Adrenal gland (tissue), 5 donors: ENCODE measurements around the gene TJP3.

Experiments used
- POLR2A ChIP-seq, 2 donors: fragments of 450-650 bp; IDR thresholded peaks; one replicate each; pipeline ENCODE4 v1.6.1; 2017; ENCODE audit warnings: antibody characterized with exemption in 2 of 2, mild to moderate bottlenecking in 2 of 2, moderate library complexity in 1 of 2
- TF ChIP-seq, protein P1 (sequence below), 6 experiments: fragments of 450-650 bp in 4 of 6; fragments of 200-600 bp in 2 of 6; sonication (generic) in 1 of 6; IDR thresholded peaks; 1 replicate in 5 of 6; 2 replicates in 1 of 6; pipeline versions ENCODE4 v1.5.1 to v1.8.0; 2016 to 2021; ENCODE audit warnings: antibody characterized with exemption in 6 of 6, mild to moderate bottlenecking in 2 of 6, moderate library complexity in 1 of 6
- donor health status: DM: no; HTN: no; CAD: no.

DNA sequence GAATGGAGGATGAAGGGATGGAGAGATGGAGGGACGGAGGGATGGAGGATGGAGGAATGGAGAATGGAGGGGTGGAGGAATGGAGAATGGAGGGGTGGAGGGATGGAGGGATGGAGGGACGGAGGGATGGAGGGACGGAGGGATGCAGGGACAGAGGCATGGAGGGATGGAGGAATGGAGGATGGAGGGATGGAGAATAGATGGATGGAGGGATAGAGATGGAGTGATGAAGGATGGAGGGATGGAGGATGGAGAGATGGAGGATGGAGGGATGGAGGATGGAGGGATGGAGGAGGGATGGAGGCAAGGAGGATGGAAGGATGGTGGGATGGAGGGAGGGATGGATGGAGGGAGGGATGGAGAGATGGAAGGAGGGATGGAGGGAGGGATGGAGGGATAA, 30.0 kb upstream of the TJP3 start:
- TF ChIP-seq, protein P1, sequence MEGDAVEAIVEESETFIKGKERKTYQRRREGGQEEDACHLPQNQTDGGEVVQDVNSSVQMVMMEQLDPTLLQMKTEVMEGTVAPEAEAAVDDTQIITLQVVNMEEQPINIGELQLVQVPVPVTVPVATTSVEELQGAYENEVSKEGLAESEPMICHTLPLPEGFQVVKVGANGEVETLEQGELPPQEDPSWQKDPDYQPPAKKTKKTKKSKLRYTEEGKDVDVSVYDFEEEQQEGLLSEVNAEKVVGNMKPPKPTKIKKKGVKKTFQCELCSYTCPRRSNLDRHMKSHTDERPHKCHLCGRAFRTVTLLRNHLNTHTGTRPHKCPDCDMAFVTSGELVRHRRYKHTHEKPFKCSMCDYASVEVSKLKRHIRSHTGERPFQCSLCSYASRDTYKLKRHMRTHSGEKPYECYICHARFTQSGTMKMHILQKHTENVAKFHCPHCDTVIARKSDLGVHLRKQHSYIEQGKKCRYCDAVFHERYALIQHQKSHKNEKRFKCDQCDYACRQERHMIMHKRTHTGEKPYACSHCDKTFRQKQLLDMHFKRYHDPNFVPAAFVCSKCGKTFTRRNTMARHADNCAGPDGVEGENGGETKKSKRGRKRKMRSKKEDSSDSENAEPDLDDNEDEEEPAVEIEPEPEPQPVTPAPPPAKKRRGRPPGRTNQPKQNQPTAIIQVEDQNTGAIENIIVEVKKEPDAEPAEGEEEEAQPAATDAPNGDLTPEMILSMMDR (IDR thresholded peaks at IDR 0.05): no peak
- TF ChIP-seq POLR2A (IDR thresholded peaks at IDR 0.05): no peak
